ENCODE measurements around the gene USP17L30.
"Not testable (repeated sequence)": the region's sequence is repeated elsewhere in the genome, so short reads cannot be mapped to it uniquely, and the experiment has no call there.

The USP17L30 gene

GRCh38 chr4:9362829-9363228 is at the start of gene USP17L30:
Gene USP17L30 (plus strand): TSS chr4:9363129. CDS start chr4:9363129, 0 bp downstream.
- in situ Hi-C loops (cut with HindIII; ENCODE audit: low sequenced_read_pairs); DNase-seq (ENCODE audit: low read depth, low spot score); H3K4me3 ChIP-seq (ENCODE audit: low read depth, low read length): not testable (repeated sequence)

- H3K4me3 ChIP-seq (ENCODE audit: low read depth, low read length); in situ Hi-C loops (cut with HindIII; ENCODE audit: low sequenced_read_pairs); DNase-seq (ENCODE audit: low read depth, low spot score): not testable (repeated sequence)
Observed at GRCh38 chr4:9324191-9324590, 38.7 kb upstream of the USP17L30 start.

- in situ Hi-C loops (cut with HindIII; ENCODE audit: low sequenced_read_pairs); H3K4me3 ChIP-seq (ENCODE audit: low read depth, low read length); DNase-seq (ENCODE audit: low read depth, low spot score): not testable (repeated sequence)
Observed at GRCh38 chr4:9324865-9325264, 38.1 kb upstream of the USP17L30 start, which contains the start of gene USP17L24. Gene USP17L24 (plus strand): TSS chr4:9325165. CDS start chr4:9325165, 0 bp downstream.

- DNase-seq (ENCODE audit: low read depth, low spot score); H3K4me3 ChIP-seq (ENCODE audit: low read depth, low read length); in situ Hi-C loops (cut with HindIII; ENCODE audit: low sequenced_read_pairs): not testable (repeated sequence)
Observed at GRCh38 chr4:9329611-9330010, 33.3 kb upstream of the USP17L30 start, which contains the start of gene USP17L25. Gene USP17L25 (plus strand): TSS chr4:9329911. CDS start chr4:9329911, 0 bp downstream.

GRCh38 chr4:9334358-9334757 is 28.6 kb upstream of the USP17L30 start, which contains the start of gene USP17L26:
Gene USP17L26 (plus strand): TSS chr4:9334658. CDS start chr4:9334658, 0 bp downstream.
- DNase-seq (ENCODE audit: low read depth, low spot score); H3K4me3 ChIP-seq (ENCODE audit: low read depth, low read length); in situ Hi-C loops (cut with HindIII; ENCODE audit: low sequenced_read_pairs): not testable (repeated sequence)

GRCh38 chr4:9339103-9339502 is 23.8 kb upstream of the USP17L30 start, which contains the start of gene USP17L5:
Gene USP17L5 (plus strand): TSS chr4:9339403. CDS start chr4:9339403, 0 bp downstream.
- DNase-seq (ENCODE audit: low read depth, low spot score); H3K4me3 ChIP-seq (ENCODE audit: low read depth, low read length); in situ Hi-C loops (cut with HindIII; ENCODE audit: low sequenced_read_pairs): not testable (repeated sequence)

- DNase-seq (ENCODE audit: low read depth, low spot score); in situ Hi-C loops (cut with HindIII; ENCODE audit: low sequenced_read_pairs); H3K4me3 ChIP-seq (ENCODE audit: low read depth, low read length): not testable (repeated sequence)
Observed at GRCh38 chr4:9343848-9344247, 19.1 kb upstream of the USP17L30 start, which contains the start of gene USP17L27. Gene USP17L27 (plus strand): TSS chr4:9344148. CDS start chr4:9344148, 0 bp downstream.

GRCh38 chr4:9348593-9348992 is 14.3 kb upstream of the USP17L30 start, which contains the start of gene USP17L28:
Gene USP17L28 (plus strand): TSS chr4:9348893. CDS start chr4:9348893, 0 bp downstream.
- DNase-seq (ENCODE audit: low read depth, low spot score); H3K4me3 ChIP-seq (ENCODE audit: low read depth, low read length); in situ Hi-C loops (cut with HindIII; ENCODE audit: low sequenced_read_pairs): not testable (repeated sequence)

DNA sequence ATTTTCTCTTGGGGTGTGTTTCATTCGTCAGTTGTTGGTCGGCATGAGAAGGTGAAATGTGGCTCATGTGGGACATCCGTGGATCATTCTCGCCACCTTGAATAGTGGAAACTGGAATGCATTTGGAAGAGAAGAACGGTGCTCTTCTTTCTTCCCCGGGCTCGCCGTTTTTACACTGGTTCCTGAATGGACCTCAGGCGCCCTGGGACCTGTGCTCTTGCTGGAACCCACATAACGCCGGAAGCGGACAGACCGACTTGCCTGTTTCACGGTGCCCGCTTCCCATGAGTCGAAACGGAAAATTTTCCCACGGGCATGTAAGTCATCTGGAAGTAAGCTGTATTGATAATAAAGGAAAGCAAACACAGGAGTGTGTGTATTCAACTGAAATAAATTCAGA is 12.1 kb upstream of the USP17L30 start:
- DNase-seq (ENCODE audit: low read depth, low spot score); in situ Hi-C loops (cut with HindIII; ENCODE audit: low sequenced_read_pairs); H3K4me3 ChIP-seq (ENCODE audit: low read depth, low read length): not testable (repeated sequence)

- in situ Hi-C loops (cut with HindIII; ENCODE audit: low sequenced_read_pairs); H3K4me3 ChIP-seq (ENCODE audit: low read depth, low read length); DNase-seq (ENCODE audit: low read depth, low spot score): not testable (repeated sequence)
Observed at GRCh38 chr4:9353338-9353737, 9.6 kb upstream of the USP17L30 start, which contains the start of gene USP17L29. Gene USP17L29 (plus strand): TSS chr4:9353638. CDS start chr4:9353638, 0 bp downstream.

GRCh38 chr4:9379881-9380280 is 17.0 kb downstream of the USP17L30 start:
- DNase-seq (ENCODE audit: low read depth, low spot score); in situ Hi-C loops (cut with HindIII; ENCODE audit: low sequenced_read_pairs); H3K4me3 ChIP-seq (ENCODE audit: low read depth, low read length): not testable (repeated sequence)

DNA sequence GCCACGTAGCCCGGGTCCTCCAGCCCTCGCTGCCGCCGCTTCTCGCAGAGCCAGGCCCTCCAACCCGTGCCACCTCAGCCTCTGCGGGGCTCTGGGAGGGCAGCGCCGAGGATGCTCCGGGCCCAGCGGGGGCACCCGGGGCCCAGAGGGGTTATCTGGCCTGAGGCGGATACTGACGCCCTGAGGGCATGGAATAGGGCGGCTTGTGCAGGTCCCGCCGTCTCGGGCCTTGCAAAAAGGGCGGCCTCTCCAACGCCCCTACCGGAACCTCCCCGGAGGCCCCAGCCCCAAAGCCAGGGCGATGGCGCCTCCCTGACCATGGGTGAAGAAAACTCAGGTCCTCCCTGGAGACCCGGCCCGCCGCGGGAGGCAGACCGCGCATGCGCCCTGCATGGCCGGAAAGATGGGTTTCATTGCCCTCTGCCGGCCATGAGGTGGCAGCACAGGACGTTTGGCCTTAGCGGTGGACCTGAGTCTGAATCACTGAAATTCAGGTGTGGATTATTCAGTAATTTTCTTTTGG is 18.1 kb downstream of the USP17L30 start:
- H3K4me3 ChIP-seq (ENCODE audit: low read depth, low read length); in situ Hi-C loops (cut with HindIII; ENCODE audit: low sequenced_read_pairs); DNase-seq (ENCODE audit: low read depth, low spot score): not testable (repeated sequence)

GRCh38 chr4:9384126-9384525 is 21.2 kb downstream of the USP17L30 start:
- in situ Hi-C loops (cut with HindIII; ENCODE audit: low sequenced_read_pairs), result no loop called here
- TF ChIP-seq, protein P1, sequence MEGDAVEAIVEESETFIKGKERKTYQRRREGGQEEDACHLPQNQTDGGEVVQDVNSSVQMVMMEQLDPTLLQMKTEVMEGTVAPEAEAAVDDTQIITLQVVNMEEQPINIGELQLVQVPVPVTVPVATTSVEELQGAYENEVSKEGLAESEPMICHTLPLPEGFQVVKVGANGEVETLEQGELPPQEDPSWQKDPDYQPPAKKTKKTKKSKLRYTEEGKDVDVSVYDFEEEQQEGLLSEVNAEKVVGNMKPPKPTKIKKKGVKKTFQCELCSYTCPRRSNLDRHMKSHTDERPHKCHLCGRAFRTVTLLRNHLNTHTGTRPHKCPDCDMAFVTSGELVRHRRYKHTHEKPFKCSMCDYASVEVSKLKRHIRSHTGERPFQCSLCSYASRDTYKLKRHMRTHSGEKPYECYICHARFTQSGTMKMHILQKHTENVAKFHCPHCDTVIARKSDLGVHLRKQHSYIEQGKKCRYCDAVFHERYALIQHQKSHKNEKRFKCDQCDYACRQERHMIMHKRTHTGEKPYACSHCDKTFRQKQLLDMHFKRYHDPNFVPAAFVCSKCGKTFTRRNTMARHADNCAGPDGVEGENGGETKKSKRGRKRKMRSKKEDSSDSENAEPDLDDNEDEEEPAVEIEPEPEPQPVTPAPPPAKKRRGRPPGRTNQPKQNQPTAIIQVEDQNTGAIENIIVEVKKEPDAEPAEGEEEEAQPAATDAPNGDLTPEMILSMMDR (IDR thresholded peaks at IDR 0.05; ENCODE audit: low read depth, low read length), result no peak
- no peak for DNase-seq (ENCODE audit: low read depth, low spot score)
- no peak overlapping the region for H3K4me3 ChIP-seq (ENCODE audit: low read depth, low read length)

- DNase-seq (ENCODE audit: low read depth, low spot score); H3K4me3 ChIP-seq (ENCODE audit: low read depth, low read length); in situ Hi-C loops (cut with HindIII; ENCODE audit: low sequenced_read_pairs): not testable (repeated sequence)
Observed at GRCh38 chr4:9389001-9389400, 26.1 kb downstream of the USP17L30 start.

DNA sequence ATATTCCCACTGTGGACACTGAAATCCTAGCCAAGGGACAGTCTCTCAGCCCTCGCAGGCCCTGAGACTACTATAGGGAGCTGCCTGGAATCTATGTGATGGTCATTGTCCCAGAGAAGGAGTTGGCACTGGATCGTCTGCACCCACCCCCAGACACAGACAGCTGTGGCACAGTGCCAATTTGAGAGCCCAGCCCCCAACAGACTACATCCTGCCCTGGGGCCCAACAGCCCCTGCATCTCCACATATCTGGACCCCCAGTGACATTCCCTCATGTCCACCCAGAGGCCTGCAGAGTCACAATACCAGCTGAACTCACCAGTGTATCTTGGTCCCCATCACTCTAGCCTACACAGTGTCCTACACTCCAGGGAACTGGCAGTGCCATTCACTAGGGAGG is 42.8 kb downstream of the USP17L30 start:
- H3K4me3 ChIP-seq (ENCODE audit: low read depth, low read length); DNase-seq (ENCODE audit: low read depth, low spot score); in situ Hi-C loops (cut with HindIII; ENCODE audit: low sequenced_read_pairs): not testable (repeated sequence)

GRCh38 chr4:9406491-9406890 is 43.6 kb downstream of the USP17L30 start:
- in situ Hi-C loops (cut with HindIII; ENCODE audit: low sequenced_read_pairs); H3K4me3 ChIP-seq (ENCODE audit: low read depth, low read length); DNase-seq (ENCODE audit: low read depth, low spot score): not testable (repeated sequence)
